ENCODE measurements around the gene FYN. TPM values are rescaled to one million over a fixed set of nuclear protein-coding genes. Genes with fewer than 3 reads are reported as not detected.

FYN gene
- total RNA-seq, 1 donor from 2014 or later, result 46.3 TPM

DNA sequence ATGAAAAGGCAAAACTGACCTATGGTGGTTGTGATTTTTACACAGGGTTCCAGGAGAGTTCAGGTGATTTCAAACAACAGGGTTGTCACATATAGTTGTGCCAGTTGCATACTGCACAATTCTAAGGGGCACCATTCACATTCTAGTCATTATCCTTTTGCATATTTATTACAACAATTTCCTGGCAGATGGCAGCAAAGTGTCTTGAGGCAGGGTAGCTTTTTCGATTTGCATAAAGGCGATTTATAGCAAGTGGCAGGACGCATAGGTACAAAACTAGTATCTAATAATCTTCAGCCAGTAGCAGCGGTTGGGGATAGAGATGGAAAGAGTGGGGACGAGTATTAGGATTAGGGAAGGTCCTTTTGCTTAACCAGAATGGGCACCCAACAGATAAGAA, 221.1 kb downstream of the FYN start:
- Histone ChIP-seq H3K9me3 (replicated peaks) (no peaks in the 10 kb centered on the region), H3K36me3 (no peaks in the 10 kb centered on the region), H3K27ac (replicated peaks) (no peak overlapping the region), H3K27me3 (ENCODE audit: low read depth) (no peaks in the 10 kb centered on the region), H3K4me1 (peaks cover 4% of the 10 kb centered on the region), H3K4me3 (no peak overlapping the region)
- TF ChIP-seq, protein P1, sequence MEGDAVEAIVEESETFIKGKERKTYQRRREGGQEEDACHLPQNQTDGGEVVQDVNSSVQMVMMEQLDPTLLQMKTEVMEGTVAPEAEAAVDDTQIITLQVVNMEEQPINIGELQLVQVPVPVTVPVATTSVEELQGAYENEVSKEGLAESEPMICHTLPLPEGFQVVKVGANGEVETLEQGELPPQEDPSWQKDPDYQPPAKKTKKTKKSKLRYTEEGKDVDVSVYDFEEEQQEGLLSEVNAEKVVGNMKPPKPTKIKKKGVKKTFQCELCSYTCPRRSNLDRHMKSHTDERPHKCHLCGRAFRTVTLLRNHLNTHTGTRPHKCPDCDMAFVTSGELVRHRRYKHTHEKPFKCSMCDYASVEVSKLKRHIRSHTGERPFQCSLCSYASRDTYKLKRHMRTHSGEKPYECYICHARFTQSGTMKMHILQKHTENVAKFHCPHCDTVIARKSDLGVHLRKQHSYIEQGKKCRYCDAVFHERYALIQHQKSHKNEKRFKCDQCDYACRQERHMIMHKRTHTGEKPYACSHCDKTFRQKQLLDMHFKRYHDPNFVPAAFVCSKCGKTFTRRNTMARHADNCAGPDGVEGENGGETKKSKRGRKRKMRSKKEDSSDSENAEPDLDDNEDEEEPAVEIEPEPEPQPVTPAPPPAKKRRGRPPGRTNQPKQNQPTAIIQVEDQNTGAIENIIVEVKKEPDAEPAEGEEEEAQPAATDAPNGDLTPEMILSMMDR (IDR thresholded peaks at IDR 0.05; ENCODE audit: borderline replicate concordance), result no peak
- intact Hi-C loops (cut with micrococcal nuclease), result no loop called here
- no peak for DNase-seq

DNA sequence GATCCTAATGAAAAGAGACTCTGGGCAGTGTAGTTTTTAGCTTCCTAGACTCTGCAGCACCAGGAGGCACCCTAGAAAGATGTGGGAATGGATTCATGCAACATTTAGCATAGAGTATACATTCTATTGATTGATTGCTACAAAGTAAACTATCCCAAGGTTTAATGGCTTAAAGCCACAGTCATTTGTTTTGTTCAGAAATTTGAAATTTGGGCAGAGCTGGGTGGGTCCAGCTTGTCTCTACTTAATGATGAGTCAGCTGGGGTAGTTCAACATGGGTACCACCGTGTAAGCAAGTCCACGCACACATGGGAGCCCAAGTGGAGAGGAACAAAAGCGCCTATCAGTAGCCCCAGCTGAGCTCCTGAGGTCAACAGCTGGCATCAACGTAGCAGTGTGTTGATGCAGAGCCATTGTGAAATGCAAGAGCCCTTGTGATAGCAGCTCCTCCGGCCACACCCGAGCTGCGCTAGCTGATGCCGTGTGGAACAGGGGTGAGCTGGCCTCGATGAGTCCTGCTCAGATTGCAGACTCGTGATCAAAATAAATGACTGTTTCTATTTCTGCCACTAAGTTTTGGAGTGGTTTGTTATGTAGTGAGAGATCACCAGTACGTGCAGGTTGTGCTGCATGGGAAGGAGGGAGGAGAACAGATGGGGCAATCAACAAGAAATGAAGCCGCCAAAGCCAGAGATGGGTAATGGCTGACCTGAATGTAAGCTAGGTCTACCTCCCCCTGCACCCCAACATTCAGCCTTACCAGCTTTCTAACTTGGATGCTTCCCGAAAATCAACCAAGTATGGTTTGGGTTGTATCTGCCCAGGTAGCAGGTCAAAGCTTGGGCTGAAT, 221.8 kb downstream of the FYN start:
- Histone ChIP-seq H3K27ac (replicated peaks) (no peak overlapping the region), H3K4me1 (no peaks in the 10 kb centered on the region), H3K9me3 (replicated peaks) (no peaks in the 10 kb centered on the region), H3K4me3 (no peak overlapping the region), H3K27me3 (ENCODE audit: low read depth) (no peaks in the 10 kb centered on the region), H3K36me3 (no peaks in the 10 kb centered on the region)
- no peak for DNase-seq
- TF ChIP-seq, protein P1 (IDR thresholded peaks at IDR 0.05; ENCODE audit: borderline replicate concordance), result no peak
- intact Hi-C loops (cut with micrococcal nuclease), result no loop called here

GRCh38 chr6:111650049-111650448, 223.2 kb downstream of the FYN start:
- TF ChIP-seq, protein P1 (IDR thresholded peaks at IDR 0.05; ENCODE audit: borderline replicate concordance), result no peak
- H3K9me3 ChIP-seq (replicated peaks), result no peaks in the 10 kb centered on the region
- H3K4me1 ChIP-seq, result no peaks in the 10 kb centered on the region
- intact Hi-C loops (cut with micrococcal nuclease), result no loop called here
- no peak for DNase-seq
- no peaks in the 10 kb centered on the region for H3K27me3 ChIP-seq (ENCODE audit: low read depth)
- no peaks in the 10 kb centered on the region for H3K36me3 ChIP-seq
- H3K27ac ChIP-seq (replicated peaks), result no peak overlapping the region
- H3K4me3 ChIP-seq, result no peak overlapping the region

DNA sequence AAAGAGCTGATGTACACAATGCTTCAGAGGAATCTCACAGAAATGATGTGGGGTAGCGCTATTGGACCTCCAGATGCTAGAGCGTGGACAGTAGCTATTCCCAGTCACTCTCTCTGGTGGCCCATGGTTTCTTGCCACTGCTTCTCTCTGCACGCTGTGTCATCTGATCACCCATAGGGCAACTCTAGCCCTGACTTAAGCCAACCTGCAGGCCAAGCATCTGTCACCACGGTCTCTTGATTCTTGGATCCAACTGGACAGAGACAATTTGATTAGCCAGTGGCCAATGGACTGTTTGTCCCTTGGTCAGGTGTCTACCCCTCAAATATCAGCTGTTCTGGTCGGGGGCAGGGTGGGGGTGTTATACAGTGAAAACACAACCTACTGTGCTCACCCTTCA, 225.2 kb downstream of the FYN start:
- H3K9me3 ChIP-seq (replicated peaks), result no peaks in the 10 kb centered on the region
- H3K27ac ChIP-seq (replicated peaks), result no peak overlapping the region
- TF ChIP-seq, protein P1 (IDR thresholded peaks at IDR 0.05; ENCODE audit: borderline replicate concordance), result no peak
- DNase-seq, result no peak
- no peaks in the 10 kb centered on the region for H3K27me3 ChIP-seq (ENCODE audit: low read depth)
- intact Hi-C loops (cut with micrococcal nuclease), result loop anchor here (10.0 kb wide), 2 partner anchors 283 to 393 kb away; a partner anchor contains a TSS
- no peaks in the 10 kb centered on the region for H3K4me1 ChIP-seq
- H3K4me3 ChIP-seq, result no peak overlapping the region
- no peaks in the 10 kb centered on the region for H3K36me3 ChIP-seq

DNA sequence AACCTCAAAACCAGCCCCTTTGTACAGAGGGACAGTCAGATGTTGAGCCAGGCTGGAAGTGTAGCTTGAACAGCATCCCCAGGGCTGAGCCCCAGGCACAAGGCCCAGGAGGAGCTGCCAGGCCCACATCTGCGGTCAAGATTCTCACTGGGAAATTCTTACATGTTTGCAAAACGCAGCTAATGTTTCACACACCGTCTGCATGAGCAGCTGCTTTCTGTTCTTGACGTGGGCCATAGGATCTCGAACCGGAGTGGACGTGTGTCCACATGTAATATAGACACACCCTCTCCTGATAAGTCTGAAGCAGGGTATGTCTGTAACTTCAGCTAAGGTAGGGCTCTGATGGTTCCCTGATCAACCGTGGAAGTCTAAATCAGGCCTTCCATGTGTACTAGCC, 226.3 kb downstream of the FYN start:
- no peaks in the 10 kb centered on the region for H3K36me3 ChIP-seq
- H3K27me3 ChIP-seq (ENCODE audit: low read depth), result no peaks in the 10 kb centered on the region
- no peaks in the 10 kb centered on the region for H3K9me3 ChIP-seq (replicated peaks)
- H3K4me1 ChIP-seq, result peaks cover 4% of the 10 kb centered on the region
- TF ChIP-seq, protein P1 (IDR thresholded peaks at IDR 0.05; ENCODE audit: borderline replicate concordance), result no peak
- intact Hi-C loops (cut with micrococcal nuclease), result loop anchor here (10.0 kb wide), 2 partner anchors 282 to 392 kb away; a partner anchor contains a TSS
- DNase-seq, result peak; percentile 54
- H3K4me3 ChIP-seq, result no peak overlapping the region
- H3K27ac ChIP-seq (replicated peaks), result peak overlapping the region; percentile 48

Data from left ventricle myocardium inferior (tissue), 1 donor.